Measurements from ENCODE around the gene PRPF38A.

DNA sequence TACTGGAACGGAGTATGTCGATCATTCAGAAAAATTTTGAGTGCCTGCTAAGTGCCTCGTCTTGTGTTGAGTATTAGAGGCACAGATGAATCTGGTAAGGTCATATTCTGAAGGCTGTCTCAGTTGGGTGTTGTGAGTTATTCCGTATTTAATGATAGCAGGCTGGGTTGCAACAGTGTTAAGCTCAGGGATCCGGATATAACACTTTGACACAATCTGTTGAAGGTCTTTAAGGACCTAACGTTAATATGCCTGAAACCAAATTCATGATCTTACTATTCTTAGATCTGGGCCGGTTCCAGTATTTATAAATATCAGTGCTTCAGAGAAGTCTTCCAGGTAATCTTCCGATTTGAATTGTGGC is 555 bp downstream of the PRPF38A start:
- TF ChIP-seq, protein P1, sequence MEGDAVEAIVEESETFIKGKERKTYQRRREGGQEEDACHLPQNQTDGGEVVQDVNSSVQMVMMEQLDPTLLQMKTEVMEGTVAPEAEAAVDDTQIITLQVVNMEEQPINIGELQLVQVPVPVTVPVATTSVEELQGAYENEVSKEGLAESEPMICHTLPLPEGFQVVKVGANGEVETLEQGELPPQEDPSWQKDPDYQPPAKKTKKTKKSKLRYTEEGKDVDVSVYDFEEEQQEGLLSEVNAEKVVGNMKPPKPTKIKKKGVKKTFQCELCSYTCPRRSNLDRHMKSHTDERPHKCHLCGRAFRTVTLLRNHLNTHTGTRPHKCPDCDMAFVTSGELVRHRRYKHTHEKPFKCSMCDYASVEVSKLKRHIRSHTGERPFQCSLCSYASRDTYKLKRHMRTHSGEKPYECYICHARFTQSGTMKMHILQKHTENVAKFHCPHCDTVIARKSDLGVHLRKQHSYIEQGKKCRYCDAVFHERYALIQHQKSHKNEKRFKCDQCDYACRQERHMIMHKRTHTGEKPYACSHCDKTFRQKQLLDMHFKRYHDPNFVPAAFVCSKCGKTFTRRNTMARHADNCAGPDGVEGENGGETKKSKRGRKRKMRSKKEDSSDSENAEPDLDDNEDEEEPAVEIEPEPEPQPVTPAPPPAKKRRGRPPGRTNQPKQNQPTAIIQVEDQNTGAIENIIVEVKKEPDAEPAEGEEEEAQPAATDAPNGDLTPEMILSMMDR (conservative IDR thresholded peaks at IDR 0.05 in 1 of 2, IDR thresholded peaks at IDR 0.05 in 1 of 2; ENCODE audit: extremely low read depth in 1 of 2, insufficient read depth in 1 of 2, low read depth in 1 of 2, low read length in 2 of 2), result no peak
- TF ChIP-seq EZH2 (IDR thresholded peaks at IDR 0.05; ENCODE audit: borderline replicate concordance, low read length), result no peak
